H9 (cell line): ENCODE results near the gene IRF1. TPM values are rescaled to one million over a fixed set of nuclear protein-coding genes. Genes with fewer than 3 reads are reported as not detected.

Source experiments
- DNase-seq: peaks from one replicate; pipeline ENCODE4 v3.0.0-alpha.2; 2017
- H2AFZ ChIP-seq: one replicate; pipeline ENCODE4 v1.6.1; 2013; ENCODE audit warnings: mild to moderate bottlenecking, low read length, control low read depth, moderate library complexity
- H2AK5ac ChIP-seq: 2 replicates; pipeline ENCODE4 v1.6.1; 2013; ENCODE audit warnings: low read length, control low read depth, mixed read lengths; ENCODE audit not compliant: insufficient read length
- H2BK120ac ChIP-seq: one replicate; pipeline ENCODE4 v1.6.1; 2013; ENCODE audit warnings: low read depth, mild to moderate bottlenecking, low read length, control low read depth, inconsistent platforms; ENCODE audit not compliant: poor library complexity, severe bottlenecking
- H2BK12ac ChIP-seq: 2 replicates; pipeline ENCODE4 v1.6.1; 2013; ENCODE audit warnings: low read length, control low read depth, mixed read lengths, low read depth; ENCODE audit not compliant: insufficient read length
- H2BK15ac ChIP-seq: 2 replicates; pipeline ENCODE4 v1.6.1; 2013; ENCODE audit warnings: low read depth, low read length, control low read depth
- H2BK20ac ChIP-seq: one replicate; pipeline ENCODE4 v1.6.1; 2013; ENCODE audit warnings: low read depth, mild to moderate bottlenecking, low read length, control low read depth, inconsistent platforms; ENCODE audit not compliant: poor library complexity, severe bottlenecking
- H2BK5ac ChIP-seq: 2 replicates; pipeline ENCODE4 v1.6.1; 2013; ENCODE audit warnings: low read length, control low read depth, mixed read lengths; ENCODE audit not compliant: insufficient read length
- H3K14ac ChIP-seq: 2 replicates; pipeline ENCODE4 v1.6.1; 2013; ENCODE audit warnings: low read length, control low read depth; ENCODE audit not compliant: insufficient read depth
- H3K18ac ChIP-seq: 2 replicates; pipeline ENCODE4 v1.6.1; 2013; ENCODE audit warnings: low read depth, mild to moderate bottlenecking, mixed read lengths, low read length, control low read depth; ENCODE audit not compliant: insufficient read length
- H3K23ac ChIP-seq: 2 replicates; pipeline ENCODE4 v1.6.1; 2013; ENCODE audit warnings: low read length, control low read depth, mixed read lengths, low read depth; ENCODE audit not compliant: insufficient read length
- H3K23me2 ChIP-seq: 2 replicates; pipeline ENCODE4 v1.6.1; 2013; ENCODE audit warnings: low read depth, mild to moderate bottlenecking, mixed read lengths, low read length, control low read depth; ENCODE audit not compliant: insufficient read length, poor library complexity, severe bottlenecking
- H3K27ac ChIP-seq: 2 replicates; pipeline ENCODE4 v1.5.1; 2013; ENCODE audit warnings: low read length, control low read depth, mixed read lengths, low read depth; ENCODE audit not compliant: insufficient read length
- H3K27me3 ChIP-seq: 2 replicates; pipeline ENCODE4 v1.6.1; 2013; ENCODE audit warnings: low read length, control low read depth, inconsistent platforms; ENCODE audit not compliant: insufficient read depth
- H3K4ac ChIP-seq: 2 replicates; pipeline ENCODE4 v1.6.1; 2013; ENCODE audit warnings: low read depth, mild to moderate bottlenecking, control low read depth, inconsistent platforms, low read length, moderate library complexity
- H3K4me1 ChIP-seq: 2 replicates; pipeline ENCODE4 v1.6.1; 2013; ENCODE audit warnings: low read length, control low read depth, inconsistent platforms; ENCODE audit not compliant: insufficient read depth
- H3K4me2 ChIP-seq: 2 replicates; pipeline ENCODE4 v1.6.1; 2013; ENCODE audit warnings: low read length, control low read depth, mixed read lengths; ENCODE audit not compliant: insufficient read length, insufficient read depth
- H3K56ac ChIP-seq: 2 replicates; pipeline ENCODE4 v1.6.1; 2013; ENCODE audit warnings: low read depth, mild to moderate bottlenecking, mixed read lengths, low read length, control low read depth; ENCODE audit not compliant: insufficient read length
- H3K79me1 ChIP-seq: 2 replicates; pipeline ENCODE4 v1.6.1; 2013; ENCODE audit warnings: low read depth, mild to moderate bottlenecking, moderate library complexity, low read length, control low read depth, inconsistent platforms; ENCODE audit not compliant: insufficient read depth, poor library complexity, severe bottlenecking
- H3K79me2 ChIP-seq: 2 replicates; pipeline ENCODE4 v1.6.1; 2013; ENCODE audit warnings: low read length, control low read depth, inconsistent platforms; ENCODE audit not compliant: insufficient read depth
- H3K9ac ChIP-seq: 2 replicates; pipeline ENCODE4 v1.6.1; 2013; ENCODE audit warnings: low read length, control low read depth, mixed read lengths; ENCODE audit not compliant: insufficient read length; ENCODE audit errors: extremely low read depth
- H3K9me3 ChIP-seq: one replicate; pipeline ENCODE4 v1.6.1; 2013; ENCODE audit warnings: low read depth, low read length, inconsistent platforms; ENCODE audit not compliant: control insufficient read depth
- H3T11ph ChIP-seq: one replicate; pipeline ENCODE4 v1.6.1; 2013; ENCODE audit warnings: mild to moderate bottlenecking, low read length, control low read depth, inconsistent platforms
- H4K20me1 ChIP-seq: one replicate; pipeline ENCODE4 v1.6.1; 2013; ENCODE audit not compliant: control insufficient read depth, insufficient read length, insufficient read depth
- H4K5ac ChIP-seq: 2 replicates; pipeline ENCODE4 v1.6.1; 2013; ENCODE audit warnings: low read depth, mild to moderate bottlenecking, mixed read lengths, low read length, control low read depth; ENCODE audit not compliant: insufficient read length
- H4K8ac ChIP-seq: replicated peaks from 2 replicates; pipeline ENCODE4 v1.6.1; 2013; ENCODE audit warnings: low read length, control low read depth, mixed read lengths, low read depth; ENCODE audit not compliant: insufficient read length
- H4K91ac ChIP-seq: 2 replicates; pipeline ENCODE4 v1.6.1; 2013; ENCODE audit warnings: low read depth, mild to moderate bottlenecking, moderate library complexity, mixed read lengths, low read length, control low read depth; ENCODE audit not compliant: insufficient read length
- H3K27ac Mint-ChIP-seq, 3 experiments: 2 replicates in 2 of 3; 3 replicates in 1 of 3; pipeline ENCODE4 v1.8.0; 2020 to 2021; ENCODE audit warnings: mixed read lengths in 3 of 3, mild to moderate bottlenecking in 1 of 3, moderate library complexity in 1 of 3
- H3K27me3 Mint-ChIP-seq: 2 replicates; pipeline ENCODE4 v1.8.0; 2021; ENCODE audit warnings: low read depth, mild to moderate bottlenecking, moderate library complexity, mixed read lengths
- H3K36me3 Mint-ChIP-seq, 3 experiments: 2 replicates in 2 of 3; 3 replicates in 1 of 3; pipeline ENCODE4 v1.8.0; 2020 to 2021; ENCODE audit warnings: low read depth in 3 of 3, mixed read lengths in 3 of 3; ENCODE audit not compliant: insufficient read depth in 1 of 3
- H3K4me1 Mint-ChIP-seq, 2 experiments: 2 replicates each; pipeline ENCODE4 v1.8.0; 2020; ENCODE audit warnings: mixed read lengths in 2 of 2
- H3K4me3 Mint-ChIP-seq, 2 experiments: 2 replicates in 1 of 2; 3 replicates in 1 of 2; pipeline ENCODE4 v1.8.0; 2020 to 2021; ENCODE audit warnings: mild to moderate bottlenecking in 2 of 2, mixed read lengths in 2 of 2, moderate library complexity in 1 of 2
- H3K9me3 Mint-ChIP-seq, 2 experiments: 2 replicates in 1 of 2; 3 replicates in 1 of 2; pipeline ENCODE4 v1.8.0; 2020; ENCODE audit warnings: mild to moderate bottlenecking in 2 of 2, mixed read lengths in 2 of 2, moderate library complexity in 1 of 2
- CTCF ChIP-seq: fragments of 200-600 bp; sonication (generic); conservative IDR thresholded peaks from 3 replicates; pipeline ENCODE4 v1.8.0; 2021; ENCODE audit warnings: antibody characterized with exemption, mild to moderate bottlenecking
- WGBS: extraction: QIAGEN DNeasy Blood & Tissue Kit; methylation state at CpG from one replicate; pipeline ENCODE4 v1.1.7; 2013; ENCODE audit warnings: missing lambda C conversion rate, low lambda C conversion rate, mixed read lengths; ENCODE audit not compliant: insufficient read length; ENCODE audit errors: extremely low coverage; 5-methylcytosine and 5-hydroxymethylcytosine counted together
- total RNA-seq: library from RNA; stranded (reverse); gene quantifications from 2 replicates; pipeline ENCODE4 v1.2.1, GENCODE V29; 2021

The IRF1 gene
- total RNA-seq, 1 experiment from 2014 or later = 8.7 TPM

DNA sequence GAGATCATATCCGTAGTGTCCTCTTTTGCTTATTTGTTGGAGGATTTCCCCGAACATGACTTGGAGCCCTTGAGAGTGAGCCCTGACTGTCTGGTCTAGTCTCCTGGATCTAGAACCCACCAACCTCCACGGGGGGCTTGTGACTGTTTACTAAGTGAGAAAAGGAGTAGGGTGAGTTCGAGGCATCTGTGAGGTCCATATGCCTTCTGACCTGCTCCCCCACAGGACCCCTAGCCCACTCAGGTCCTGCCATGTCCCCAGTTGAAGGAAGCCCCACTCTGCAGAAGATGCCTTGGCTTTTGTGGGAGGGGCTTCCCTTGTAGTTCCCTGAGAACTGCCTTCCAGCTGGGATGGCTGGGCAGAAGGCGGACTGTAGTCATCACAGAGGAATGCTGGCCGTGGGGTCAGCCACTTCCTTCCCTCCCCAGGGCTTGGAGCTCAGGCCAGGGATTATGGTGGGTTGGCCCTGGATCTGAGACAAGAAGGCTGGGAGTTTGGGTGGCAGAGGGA lies 7.0 kb upstream of the IRF1 start:
- no peak overlapping the region for H3K27ac Mint-ChIP-seq
- Histone ChIP-seq H2BK120ac (no peak overlapping the region), H4K20me1 (no peaks in the 10 kb centered on the region), H3K27me3 (no peaks in the 10 kb centered on the region; the same call in 1 of the 2 replicates), H3K4ac (no peak overlapping the region), H3K9me3 (no peaks in the 10 kb centered on the region), H2BK15ac (no peak overlapping the region), H3K4me1 (0 out of 2 replicates have a peak, but pooled peaks cover 3% of the 10 kb centered on the region), H3K79me2 (no peaks in the 10 kb centered on the region), H2BK12ac (no peak overlapping the region), H3K14ac (no peak overlapping the region), H4K91ac (no peak overlapping the region), H2AK5ac (no peak overlapping the region), H4K5ac (no peak overlapping the region), H3T11ph (no peak overlapping the region), H3K18ac (no peak overlapping the region), H3K79me1 (no peaks in the 10 kb centered on the region), H2BK20ac (no peak overlapping the region), H3K23me2 (peaks cover 12% of the 10 kb centered on the region), H3K23ac (no peak overlapping the region), H3K56ac (no peak overlapping the region), H3K9ac (no peak overlapping the region), H4K8ac (no peak overlapping the region), H2BK5ac (no peak overlapping the region), H3K27ac (no peak overlapping the region), H2AFZ (no peak overlapping the region), H3K4me2 (peak overlapping the region; percentile 55)
- DNase-seq = peak; percentile 66
- H3K36me3 Mint-ChIP-seq = no peaks in the 10 kb centered on the region
- H3K4me3 Mint-ChIP-seq = peak overlapping the region; percentile 82 to 92
- peaks cover 15 to 16% of the 10 kb centered on the region in 2 experiments for H3K4me1 Mint-ChIP-seq
- TF ChIP-seq CTCF = no peak
- H3K9me3 Mint-ChIP-seq = no peaks in the 10 kb centered on the region
- peaks cover 18% of the 10 kb centered on the region for H3K27me3 Mint-ChIP-seq
- whole genome bisulfite sequencing = no CpG with 5 or more reads among the region's 6 CpGs
